Measurements from ENCODE around the gene WIPF1.

DNA sequence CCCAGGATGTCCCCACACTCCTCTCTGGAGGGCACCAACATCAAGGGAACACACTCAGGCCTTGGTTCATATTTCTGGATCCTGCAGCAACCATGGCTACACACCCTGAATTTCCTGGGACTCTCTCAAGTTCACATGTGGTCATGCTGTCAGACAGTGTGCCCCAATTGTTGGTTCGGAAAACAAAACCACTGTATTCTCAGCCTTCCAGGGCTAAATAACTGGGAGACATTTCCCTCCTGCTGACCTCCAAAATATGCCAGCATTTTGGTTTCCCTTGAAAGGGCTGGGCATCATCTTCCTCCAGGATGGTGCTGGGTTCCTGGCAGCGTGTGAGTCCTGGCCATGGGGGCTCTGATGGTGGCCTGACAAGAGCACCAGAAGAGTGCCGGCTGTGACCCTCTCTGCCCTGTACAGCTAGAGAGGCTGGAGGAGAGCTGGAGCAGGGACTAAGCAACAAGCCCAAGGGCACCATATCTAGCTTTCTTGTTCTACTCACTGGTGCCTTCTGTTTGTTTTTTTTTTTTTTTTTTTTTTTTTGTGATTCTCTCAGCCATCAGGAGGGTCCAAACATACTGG is 37.5 kb upstream of the WIPF1 start:
- TF ChIP-seq POLR2A (IDR thresholded peaks at IDR 0.05; ENCODE audit: low read length), result no peak
- TF ChIP-seq, protein P1, sequence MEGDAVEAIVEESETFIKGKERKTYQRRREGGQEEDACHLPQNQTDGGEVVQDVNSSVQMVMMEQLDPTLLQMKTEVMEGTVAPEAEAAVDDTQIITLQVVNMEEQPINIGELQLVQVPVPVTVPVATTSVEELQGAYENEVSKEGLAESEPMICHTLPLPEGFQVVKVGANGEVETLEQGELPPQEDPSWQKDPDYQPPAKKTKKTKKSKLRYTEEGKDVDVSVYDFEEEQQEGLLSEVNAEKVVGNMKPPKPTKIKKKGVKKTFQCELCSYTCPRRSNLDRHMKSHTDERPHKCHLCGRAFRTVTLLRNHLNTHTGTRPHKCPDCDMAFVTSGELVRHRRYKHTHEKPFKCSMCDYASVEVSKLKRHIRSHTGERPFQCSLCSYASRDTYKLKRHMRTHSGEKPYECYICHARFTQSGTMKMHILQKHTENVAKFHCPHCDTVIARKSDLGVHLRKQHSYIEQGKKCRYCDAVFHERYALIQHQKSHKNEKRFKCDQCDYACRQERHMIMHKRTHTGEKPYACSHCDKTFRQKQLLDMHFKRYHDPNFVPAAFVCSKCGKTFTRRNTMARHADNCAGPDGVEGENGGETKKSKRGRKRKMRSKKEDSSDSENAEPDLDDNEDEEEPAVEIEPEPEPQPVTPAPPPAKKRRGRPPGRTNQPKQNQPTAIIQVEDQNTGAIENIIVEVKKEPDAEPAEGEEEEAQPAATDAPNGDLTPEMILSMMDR (IDR thresholded peaks at IDR 0.05), result no peak
- TF ChIP-seq PHF8 (IDR thresholded peaks at IDR 0.05; ENCODE audit: borderline replicate concordance, low read depth), result no peak
- TF ChIP-seq RFX5 (IDR thresholded peaks at IDR 0.05), result no peak
- TF ChIP-seq RAD21 (conservative IDR thresholded peaks at IDR 0.05 in 1 of 2, IDR thresholded peaks at IDR 0.05 in 1 of 2), result no peak
- no peak for TF ChIP-seq ESRRA (IDR thresholded peaks at IDR 0.05; ENCODE audit: borderline replicate concordance, low read length)
- TF ChIP-seq, protein P2, sequence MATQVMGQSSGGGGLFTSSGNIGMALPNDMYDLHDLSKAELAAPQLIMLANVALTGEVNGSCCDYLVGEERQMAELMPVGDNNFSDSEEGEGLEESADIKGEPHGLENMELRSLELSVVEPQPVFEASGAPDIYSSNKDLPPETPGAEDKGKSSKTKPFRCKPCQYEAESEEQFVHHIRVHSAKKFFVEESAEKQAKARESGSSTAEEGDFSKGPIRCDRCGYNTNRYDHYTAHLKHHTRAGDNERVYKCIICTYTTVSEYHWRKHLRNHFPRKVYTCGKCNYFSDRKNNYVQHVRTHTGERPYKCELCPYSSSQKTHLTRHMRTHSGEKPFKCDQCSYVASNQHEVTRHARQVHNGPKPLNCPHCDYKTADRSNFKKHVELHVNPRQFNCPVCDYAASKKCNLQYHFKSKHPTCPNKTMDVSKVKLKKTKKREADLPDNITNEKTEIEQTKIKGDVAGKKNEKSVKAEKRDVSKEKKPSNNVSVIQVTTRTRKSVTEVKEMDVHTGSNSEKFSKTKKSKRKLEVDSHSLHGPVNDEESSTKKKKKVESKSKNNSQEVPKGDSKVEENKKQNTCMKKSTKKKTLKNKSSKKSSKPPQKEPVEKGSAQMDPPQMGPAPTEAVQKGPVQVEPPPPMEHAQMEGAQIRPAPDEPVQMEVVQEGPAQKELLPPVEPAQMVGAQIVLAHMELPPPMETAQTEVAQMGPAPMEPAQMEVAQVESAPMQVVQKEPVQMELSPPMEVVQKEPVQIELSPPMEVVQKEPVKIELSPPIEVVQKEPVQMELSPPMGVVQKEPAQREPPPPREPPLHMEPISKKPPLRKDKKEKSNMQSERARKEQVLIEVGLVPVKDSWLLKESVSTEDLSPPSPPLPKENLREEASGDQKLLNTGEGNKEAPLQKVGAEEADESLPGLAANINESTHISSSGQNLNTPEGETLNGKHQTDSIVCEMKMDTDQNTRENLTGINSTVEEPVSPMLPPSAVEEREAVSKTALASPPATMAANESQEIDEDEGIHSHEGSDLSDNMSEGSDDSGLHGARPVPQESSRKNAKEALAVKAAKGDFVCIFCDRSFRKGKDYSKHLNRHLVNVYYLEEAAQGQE (IDR thresholded peaks at IDR 0.05), result no peak
- no peak for TF ChIP-seq ZFP36 (IDR thresholded peaks at IDR 0.05; ENCODE audit: borderline replicate concordance, partially characterized antibody)
- no peak for TF ChIP-seq EP300 (IDR thresholded peaks at IDR 0.05)

All from A549 (cell line).